ENCODE data around the gene EPHB1.

DNA sequence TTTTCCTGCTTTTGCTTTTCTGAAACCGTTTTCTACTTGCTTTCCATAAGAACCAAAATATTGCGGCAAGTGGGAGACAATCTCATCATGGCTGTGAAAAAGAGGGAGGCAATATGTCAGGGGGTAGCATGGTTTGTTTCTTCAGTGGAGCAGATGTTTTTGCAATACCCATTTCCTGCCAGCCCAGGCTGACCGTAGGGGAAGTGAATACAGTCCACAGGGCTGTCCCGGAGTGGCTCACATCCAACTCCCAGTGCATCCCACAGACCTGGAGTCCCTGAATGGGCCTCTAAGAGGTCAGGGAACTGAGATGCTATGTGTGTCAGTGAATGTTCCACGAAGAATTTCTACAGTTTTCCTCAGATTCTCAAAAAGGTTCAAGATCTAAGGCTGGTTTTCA, 69.6 kb downstream of the EPHB1 start:
- no peak for TF ChIP-seq POLR2A (IDR thresholded peaks at IDR 0.05)
- TF ChIP-seq, protein P1, sequence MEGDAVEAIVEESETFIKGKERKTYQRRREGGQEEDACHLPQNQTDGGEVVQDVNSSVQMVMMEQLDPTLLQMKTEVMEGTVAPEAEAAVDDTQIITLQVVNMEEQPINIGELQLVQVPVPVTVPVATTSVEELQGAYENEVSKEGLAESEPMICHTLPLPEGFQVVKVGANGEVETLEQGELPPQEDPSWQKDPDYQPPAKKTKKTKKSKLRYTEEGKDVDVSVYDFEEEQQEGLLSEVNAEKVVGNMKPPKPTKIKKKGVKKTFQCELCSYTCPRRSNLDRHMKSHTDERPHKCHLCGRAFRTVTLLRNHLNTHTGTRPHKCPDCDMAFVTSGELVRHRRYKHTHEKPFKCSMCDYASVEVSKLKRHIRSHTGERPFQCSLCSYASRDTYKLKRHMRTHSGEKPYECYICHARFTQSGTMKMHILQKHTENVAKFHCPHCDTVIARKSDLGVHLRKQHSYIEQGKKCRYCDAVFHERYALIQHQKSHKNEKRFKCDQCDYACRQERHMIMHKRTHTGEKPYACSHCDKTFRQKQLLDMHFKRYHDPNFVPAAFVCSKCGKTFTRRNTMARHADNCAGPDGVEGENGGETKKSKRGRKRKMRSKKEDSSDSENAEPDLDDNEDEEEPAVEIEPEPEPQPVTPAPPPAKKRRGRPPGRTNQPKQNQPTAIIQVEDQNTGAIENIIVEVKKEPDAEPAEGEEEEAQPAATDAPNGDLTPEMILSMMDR (IDR thresholded peaks at IDR 0.05) = no peak

Measured in thyroid gland (tissue), 4 donors.